KMS-11 (cell line): ENCODE data around the gene CARM1.
A peak's percentile ranks its signal among the peaks of the same experiment; 100 is the strongest.

Source experiments
- H2AFZ ChIP-seq: fragments of 200-600 bp; sonication (generic); 2 replicates; pipeline ENCODE4 v1.6.1; 2016; ENCODE audit warnings: antibody characterized with exemption, mixed run types, low read depth
- H3K27ac ChIP-seq: fragments of 200-600 bp; sonication (generic); 2 replicates; pipeline ENCODE4 v1.6.1; 2016; ENCODE audit warnings: mild to moderate bottlenecking, mixed run types
- H3K27me3 ChIP-seq: fragments of 200-600 bp; sonication (generic); 2 replicates; pipeline ENCODE4 v1.6.1; 2017; ENCODE audit warnings: mild to moderate bottlenecking, low read depth, mixed run types, moderate library complexity; ENCODE audit not compliant: insufficient read depth
- H3K36me3 ChIP-seq: fragments of 200-600 bp; sonication (generic); 2 replicates; pipeline ENCODE4 v1.6.1; 2017; ENCODE audit warnings: mild to moderate bottlenecking, mixed run types; ENCODE audit not compliant: insufficient read depth
- H3K4me1 ChIP-seq: fragments of 200-600 bp; sonication (generic); 2 replicates; pipeline ENCODE4 v1.6.1; 2016; ENCODE audit warnings: mild to moderate bottlenecking, low read depth, mixed run types; ENCODE audit not compliant: poor library complexity, severe bottlenecking
- H3K4me2 ChIP-seq: fragments of 200-600 bp; sonication (generic); 2 replicates; pipeline ENCODE4 v1.7.0; 2016; ENCODE audit warnings: mild to moderate bottlenecking, mixed run types
- H3K4me3 ChIP-seq: fragments of 200-600 bp; sonication (generic); IDR thresholded peaks from 2 replicates; pipeline ENCODE4 v1.6.1; 2017; ENCODE audit warnings: low read depth, low read length, mixed read lengths; ENCODE audit not compliant: insufficient read depth
- H3K79me2 ChIP-seq: fragments of 200-600 bp; sonication (generic); 2 replicates; pipeline ENCODE4 v1.6.1; 2016; ENCODE audit warnings: low read depth, mixed run types; ENCODE audit not compliant: insufficient read depth
- H3K9ac ChIP-seq: fragments of 200-600 bp; sonication (generic); 2 replicates; pipeline ENCODE4 v1.6.1; 2016; ENCODE audit warnings: mild to moderate bottlenecking, mixed run types
- H4K20me1 ChIP-seq: fragments of 200-600 bp; sonication (generic); 2 replicates; pipeline ENCODE4 v1.6.1; 2016; ENCODE audit warnings: mild to moderate bottlenecking, mixed run types; ENCODE audit not compliant: insufficient read depth
- CTCF ChIP-seq: fragments of 200-600 bp; sonication (generic); conservative IDR thresholded peaks from 2 replicates; pipeline ENCODE4 v1.6.1; 2017; ENCODE audit warnings: low read depth, mild to moderate bottlenecking, antibody characterized with exemption, low read length, moderate library complexity, mixed read lengths

Gene CARM1

GRCh38 chr19:10927730-10928562 is 56.6 kb downstream of the CARM1 start:
- H2AFZ ChIP-seq = peak overlapping the region; percentile 59
- H3K27ac ChIP-seq = no peak overlapping the region
- H3K4me2 ChIP-seq = peak overlapping the region; percentile 58
- no peaks in the 10 kb centered on the region for H3K27me3 ChIP-seq
- peaks cover 16% of the 10 kb centered on the region for H3K4me1 ChIP-seq
- H4K20me1 ChIP-seq = no peaks in the 10 kb centered on the region
- H3K79me2 ChIP-seq = peaks cover 32% of the 10 kb centered on the region
- peak overlapping the region; percentile 49; the same call in 1 of the 2 replicates for H3K9ac ChIP-seq
- no peak overlapping the region for H3K4me3 ChIP-seq
- no peak for TF ChIP-seq CTCF
- no peaks in the 10 kb centered on the region for H3K36me3 ChIP-seq

- H3K79me2 ChIP-seq = peaks cover 32% of the 10 kb centered on the region
- no peak for TF ChIP-seq CTCF
Observed at GRCh38 chr19:10928563-10929401, 57.4 kb downstream of the CARM1 start, which contains the start of the genes TIMM29 and YIPF2. Gene TIMM29, plus strand, starts transcription at chr19:10928811. Its CDS starts 12 bp downstream, at chr19:10928823. Gene YIPF2, minus strand, starts transcription at chr19:10928639. Its CDS starts 229 bp downstream, at chr19:10928410.

GRCh38 chr19:10929402-10929794 is 58.0 kb downstream of the CARM1 start:
- TF ChIP-seq CTCF = no peak
- H3K4me1 ChIP-seq = peaks cover 20% of the 10 kb centered on the region
- H4K20me1 ChIP-seq = no peaks in the 10 kb centered on the region
- peaks cover 32% of the 10 kb centered on the region for H3K79me2 ChIP-seq
- no peak overlapping the region for H2AFZ ChIP-seq
- no peak overlapping the region for H3K27ac ChIP-seq
- H3K4me2 ChIP-seq = peak overlapping the region; percentile 94
- no peak overlapping the region for H3K4me3 ChIP-seq
- H3K36me3 ChIP-seq = no peaks in the 10 kb centered on the region
- H3K9ac ChIP-seq = peak overlapping the region; percentile 49; the same call in 1 of the 2 replicates
- no peaks in the 10 kb centered on the region for H3K27me3 ChIP-seq

More at GRCh38 chr19:10928563-10929401, 57.4 kb downstream of the CARM1 start, which contains the start of the genes TIMM29 and YIPF2:
- Histone ChIP-seq H3K36me3 (no peaks in the 10 kb centered on the region), H3K4me1 (peaks cover 20% of the 10 kb centered on the region), H3K4me2 (peak within 1 kb of the TSS; percentile 94), H4K20me1 (no peaks in the 10 kb centered on the region), H3K9ac (peak within 1 kb of the TSS; percentile 49; the same call in 1 of the 2 replicates), H3K27me3 (no peaks in the 10 kb centered on the region), H3K4me3 (no peak within 1 kb of the TSS), H2AFZ (peak within 1 kb of the TSS; percentile 59), H3K27ac (peak within 1 kb of the TSS; percentile 22; the same call in 1 of the 2 replicates)

GRCh38 chr19:10935371-10936059 is 64.2 kb downstream of the CARM1 start:
- no peak overlapping the region for H3K4me3 ChIP-seq
- no peak overlapping the region for H2AFZ ChIP-seq
- H3K27ac ChIP-seq = no peak overlapping the region
- no peaks in the 10 kb centered on the region for H3K36me3 ChIP-seq
- TF ChIP-seq CTCF = no peak
- peaks cover 45% of the 10 kb centered on the region for H3K4me1 ChIP-seq
- H3K4me2 ChIP-seq = no peak overlapping the region
- no peak overlapping the region for H3K9ac ChIP-seq
- peaks cover 19% of the 10 kb centered on the region; the same call in 1 of the 2 replicates for H3K79me2 ChIP-seq
- H4K20me1 ChIP-seq = no peaks in the 10 kb centered on the region
- no peaks in the 10 kb centered on the region for H3K27me3 ChIP-seq
